ENCODE results near the gene ATAT1.

GRCh38 chr6:30615219-30615957 lies 11.3 kb upstream of the ATAT1 start:
- TF ChIP-seq CTCF (IDR thresholded peaks at IDR 0.05) (peak in 1 of 4 experiments; percentile 5), POLR2A (IDR thresholded peaks at IDR 0.05) (peak in 1 of 2 donors; percentile 4), EP300 (IDR thresholded peaks at IDR 0.05) (no peak), POLR2AphosphoS5 (IDR thresholded peaks at IDR 0.05) (no peak)
